WTC11 (cell line): ENCODE measurements around the gene INPP4B.

Experiments
- CREM ChIP-seq: sonication (generic); formaldehyde crosslinking; IDR thresholded peaks from 2 replicates; pipeline ENCODE4 v1.8.1; 2022; ENCODE audit warnings: mild to moderate bottlenecking, missing genetic modification reagents, moderate library complexity
- ZNF263 ChIP-seq: sonication (generic); formaldehyde crosslinking; IDR thresholded peaks from 2 replicates; pipeline ENCODE4 v1.8.1; 2022; ENCODE audit warnings: low read depth, mild to moderate bottlenecking, moderate library complexity, missing genetic modification reagents
- TF ChIP-seq, protein P1 (sequence below): fragments of 200-600 bp; IDR thresholded peaks from 2 replicates; pipeline ENCODE4 v1.8.0; 2022; ENCODE audit warnings: antibody characterized with exemption
- TF ChIP-seq, protein P2 (sequence below): sonication (generic); formaldehyde crosslinking; IDR thresholded peaks from 2 replicates; pipeline ENCODE4 v1.8.0; 2023; ENCODE audit warnings: mild to moderate bottlenecking, missing genetic modification reagents
- TF ChIP-seq, protein P3 (sequence below): sonication (generic); formaldehyde crosslinking; IDR thresholded peaks from 2 replicates; pipeline ENCODE4 v1.8.1; 2022; ENCODE audit warnings: low read depth, missing genetic modification reagents, borderline replicate concordance
- TF ChIP-seq, protein P4 (sequence below): sonication (generic); formaldehyde crosslinking; conservative IDR thresholded peaks from 2 replicates; pipeline ENCODE4 v1.8.1; 2023; ENCODE audit warnings: mild to moderate bottlenecking, low read depth, missing genetic modification reagents, moderate library complexity
- TF ChIP-seq, protein P5 (sequence below): sonication (generic); formaldehyde crosslinking; IDR thresholded peaks from 2 replicates; pipeline ENCODE4 v1.8.1; 2023; ENCODE audit warnings: mild to moderate bottlenecking, missing genetic modification reagents, borderline replicate concordance
- TF ChIP-seq, protein P6 (sequence below): sonication (generic); formaldehyde crosslinking; IDR thresholded peaks from 2 replicates; pipeline ENCODE4 v1.8.0; 2022; ENCODE audit warnings: mild to moderate bottlenecking, missing genetic modification reagents

DNA sequence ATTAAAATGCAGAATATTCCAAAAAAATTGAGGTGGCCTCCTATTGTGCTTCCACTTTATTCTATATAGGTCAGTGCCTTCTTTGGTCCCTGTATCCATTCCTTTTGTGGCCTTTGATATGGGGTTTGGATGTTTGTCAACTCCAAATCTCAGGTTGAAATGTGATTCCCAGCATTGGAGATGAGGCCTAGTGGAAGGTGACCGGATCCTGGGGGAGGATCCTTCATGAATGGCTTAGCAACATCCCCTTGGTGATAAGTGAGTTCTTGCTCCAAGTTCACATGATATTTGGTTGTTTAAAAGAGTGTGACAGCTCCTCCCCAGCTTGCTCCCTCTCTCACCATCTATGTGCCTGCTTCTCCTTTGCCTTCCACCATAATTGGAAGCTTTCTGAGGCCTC, 380.6 kb downstream of the INPP4B start:
- TF ChIP-seq, protein P1, sequence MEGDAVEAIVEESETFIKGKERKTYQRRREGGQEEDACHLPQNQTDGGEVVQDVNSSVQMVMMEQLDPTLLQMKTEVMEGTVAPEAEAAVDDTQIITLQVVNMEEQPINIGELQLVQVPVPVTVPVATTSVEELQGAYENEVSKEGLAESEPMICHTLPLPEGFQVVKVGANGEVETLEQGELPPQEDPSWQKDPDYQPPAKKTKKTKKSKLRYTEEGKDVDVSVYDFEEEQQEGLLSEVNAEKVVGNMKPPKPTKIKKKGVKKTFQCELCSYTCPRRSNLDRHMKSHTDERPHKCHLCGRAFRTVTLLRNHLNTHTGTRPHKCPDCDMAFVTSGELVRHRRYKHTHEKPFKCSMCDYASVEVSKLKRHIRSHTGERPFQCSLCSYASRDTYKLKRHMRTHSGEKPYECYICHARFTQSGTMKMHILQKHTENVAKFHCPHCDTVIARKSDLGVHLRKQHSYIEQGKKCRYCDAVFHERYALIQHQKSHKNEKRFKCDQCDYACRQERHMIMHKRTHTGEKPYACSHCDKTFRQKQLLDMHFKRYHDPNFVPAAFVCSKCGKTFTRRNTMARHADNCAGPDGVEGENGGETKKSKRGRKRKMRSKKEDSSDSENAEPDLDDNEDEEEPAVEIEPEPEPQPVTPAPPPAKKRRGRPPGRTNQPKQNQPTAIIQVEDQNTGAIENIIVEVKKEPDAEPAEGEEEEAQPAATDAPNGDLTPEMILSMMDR, result no peak
- TF ChIP-seq ZNF263 (CRISPR knock-in tag), result no peak
- TF ChIP-seq CREM, result no peak
- TF ChIP-seq, protein P2, sequence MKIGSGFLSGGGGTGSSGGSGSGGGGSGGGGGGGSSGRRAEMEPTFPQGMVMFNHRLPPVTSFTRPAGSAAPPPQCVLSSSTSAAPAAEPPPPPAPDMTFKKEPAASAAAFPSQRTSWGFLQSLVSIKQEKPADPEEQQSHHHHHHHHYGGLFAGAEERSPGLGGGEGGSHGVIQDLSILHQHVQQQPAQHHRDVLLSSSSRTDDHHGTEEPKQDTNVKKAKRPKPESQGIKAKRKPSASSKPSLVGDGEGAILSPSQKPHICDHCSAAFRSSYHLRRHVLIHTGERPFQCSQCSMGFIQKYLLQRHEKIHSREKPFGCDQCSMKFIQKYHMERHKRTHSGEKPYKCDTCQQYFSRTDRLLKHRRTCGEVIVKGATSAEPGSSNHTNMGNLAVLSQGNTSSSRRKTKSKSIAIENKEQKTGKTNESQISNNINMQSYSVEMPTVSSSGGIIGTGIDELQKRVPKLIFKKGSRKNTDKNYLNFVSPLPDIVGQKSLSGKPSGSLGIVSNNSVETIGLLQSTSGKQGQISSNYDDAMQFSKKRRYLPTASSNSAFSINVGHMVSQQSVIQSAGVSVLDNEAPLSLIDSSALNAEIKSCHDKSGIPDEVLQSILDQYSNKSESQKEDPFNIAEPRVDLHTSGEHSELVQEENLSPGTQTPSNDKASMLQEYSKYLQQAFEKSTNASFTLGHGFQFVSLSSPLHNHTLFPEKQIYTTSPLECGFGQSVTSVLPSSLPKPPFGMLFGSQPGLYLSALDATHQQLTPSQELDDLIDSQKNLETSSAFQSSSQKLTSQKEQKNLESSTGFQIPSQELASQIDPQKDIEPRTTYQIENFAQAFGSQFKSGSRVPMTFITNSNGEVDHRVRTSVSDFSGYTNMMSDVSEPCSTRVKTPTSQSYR (CRISPR knock-in tag), result no peak
- TF ChIP-seq, protein P3, sequence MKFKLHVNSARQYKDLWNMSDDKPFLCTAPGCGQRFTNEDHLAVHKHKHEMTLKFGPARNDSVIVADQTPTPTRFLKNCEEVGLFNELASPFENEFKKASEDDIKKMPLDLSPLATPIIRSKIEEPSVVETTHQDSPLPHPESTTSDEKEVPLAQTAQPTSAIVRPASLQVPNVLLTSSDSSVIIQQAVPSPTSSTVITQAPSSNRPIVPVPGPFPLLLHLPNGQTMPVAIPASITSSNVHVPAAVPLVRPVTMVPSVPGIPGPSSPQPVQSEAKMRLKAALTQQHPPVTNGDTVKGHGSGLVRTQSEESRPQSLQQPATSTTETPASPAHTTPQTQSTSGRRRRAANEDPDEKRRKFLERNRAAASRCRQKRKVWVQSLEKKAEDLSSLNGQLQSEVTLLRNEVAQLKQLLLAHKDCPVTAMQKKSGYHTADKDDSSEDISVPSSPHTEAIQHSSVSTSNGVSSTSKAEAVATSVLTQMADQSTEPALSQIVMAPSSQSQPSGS (CRISPR knock-in tag), result no peak
- TF ChIP-seq, protein P4, sequence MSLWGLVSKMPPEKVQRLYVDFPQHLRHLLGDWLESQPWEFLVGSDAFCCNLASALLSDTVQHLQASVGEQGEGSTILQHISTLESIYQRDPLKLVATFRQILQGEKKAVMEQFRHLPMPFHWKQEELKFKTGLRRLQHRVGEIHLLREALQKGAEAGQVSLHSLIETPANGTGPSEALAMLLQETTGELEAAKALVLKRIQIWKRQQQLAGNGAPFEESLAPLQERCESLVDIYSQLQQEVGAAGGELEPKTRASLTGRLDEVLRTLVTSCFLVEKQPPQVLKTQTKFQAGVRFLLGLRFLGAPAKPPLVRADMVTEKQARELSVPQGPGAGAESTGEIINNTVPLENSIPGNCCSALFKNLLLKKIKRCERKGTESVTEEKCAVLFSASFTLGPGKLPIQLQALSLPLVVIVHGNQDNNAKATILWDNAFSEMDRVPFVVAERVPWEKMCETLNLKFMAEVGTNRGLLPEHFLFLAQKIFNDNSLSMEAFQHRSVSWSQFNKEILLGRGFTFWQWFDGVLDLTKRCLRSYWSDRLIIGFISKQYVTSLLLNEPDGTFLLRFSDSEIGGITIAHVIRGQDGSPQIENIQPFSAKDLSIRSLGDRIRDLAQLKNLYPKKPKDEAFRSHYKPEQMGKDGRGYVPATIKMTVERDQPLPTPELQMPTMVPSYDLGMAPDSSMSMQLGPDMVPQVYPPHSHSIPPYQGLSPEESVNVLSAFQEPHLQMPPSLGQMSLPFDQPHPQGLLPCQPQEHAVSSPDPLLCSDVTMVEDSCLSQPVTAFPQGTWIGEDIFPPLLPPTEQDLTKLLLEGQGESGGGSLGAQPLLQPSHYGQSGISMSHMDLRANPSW (CRISPR knock-in tag), result no peak
- TF ChIP-seq, protein P5, sequence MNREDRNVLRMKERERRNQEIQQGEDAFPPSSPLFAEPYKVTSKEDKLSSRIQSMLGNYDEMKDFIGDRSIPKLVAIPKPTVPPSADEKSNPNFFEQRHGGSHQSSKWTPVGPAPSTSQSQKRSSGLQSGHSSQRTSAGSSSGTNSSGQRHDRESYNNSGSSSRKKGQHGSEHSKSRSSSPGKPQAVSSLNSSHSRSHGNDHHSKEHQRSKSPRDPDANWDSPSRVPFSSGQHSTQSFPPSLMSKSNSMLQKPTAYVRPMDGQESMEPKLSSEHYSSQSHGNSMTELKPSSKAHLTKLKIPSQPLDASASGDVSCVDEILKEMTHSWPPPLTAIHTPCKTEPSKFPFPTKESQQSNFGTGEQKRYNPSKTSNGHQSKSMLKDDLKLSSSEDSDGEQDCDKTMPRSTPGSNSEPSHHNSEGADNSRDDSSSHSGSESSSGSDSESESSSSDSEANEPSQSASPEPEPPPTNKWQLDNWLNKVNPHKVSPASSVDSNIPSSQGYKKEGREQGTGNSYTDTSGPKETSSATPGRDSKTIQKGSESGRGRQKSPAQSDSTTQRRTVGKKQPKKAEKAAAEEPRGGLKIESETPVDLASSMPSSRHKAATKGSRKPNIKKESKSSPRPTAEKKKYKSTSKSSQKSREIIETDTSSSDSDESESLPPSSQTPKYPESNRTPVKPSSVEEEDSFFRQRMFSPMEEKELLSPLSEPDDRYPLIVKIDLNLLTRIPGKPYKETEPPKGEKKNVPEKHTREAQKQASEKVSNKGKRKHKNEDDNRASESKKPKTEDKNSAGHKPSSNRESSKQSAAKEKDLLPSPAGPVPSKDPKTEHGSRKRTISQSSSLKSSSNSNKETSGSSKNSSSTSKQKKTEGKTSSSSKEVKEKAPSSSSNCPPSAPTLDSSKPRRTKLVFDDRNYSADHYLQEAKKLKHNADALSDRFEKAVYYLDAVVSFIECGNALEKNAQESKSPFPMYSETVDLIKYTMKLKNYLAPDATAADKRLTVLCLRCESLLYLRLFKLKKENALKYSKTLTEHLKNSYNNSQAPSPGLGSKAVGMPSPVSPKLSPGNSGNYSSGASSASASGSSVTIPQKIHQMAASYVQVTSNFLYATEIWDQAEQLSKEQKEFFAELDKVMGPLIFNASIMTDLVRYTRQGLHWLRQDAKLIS (CRISPR knock-in tag), result no peak
- TF ChIP-seq, protein P6, sequence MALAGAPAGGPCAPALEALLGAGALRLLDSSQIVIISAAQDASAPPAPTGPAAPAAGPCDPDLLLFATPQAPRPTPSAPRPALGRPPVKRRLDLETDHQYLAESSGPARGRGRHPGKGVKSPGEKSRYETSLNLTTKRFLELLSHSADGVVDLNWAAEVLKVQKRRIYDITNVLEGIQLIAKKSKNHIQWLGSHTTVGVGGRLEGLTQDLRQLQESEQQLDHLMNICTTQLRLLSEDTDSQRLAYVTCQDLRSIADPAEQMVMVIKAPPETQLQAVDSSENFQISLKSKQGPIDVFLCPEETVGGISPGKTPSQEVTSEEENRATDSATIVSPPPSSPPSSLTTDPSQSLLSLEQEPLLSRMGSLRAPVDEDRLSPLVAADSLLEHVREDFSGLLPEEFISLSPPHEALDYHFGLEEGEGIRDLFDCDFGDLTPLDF (CRISPR knock-in tag), result no peak
